SK-N-SH treated with all-trans-retinoic acid at 6 μM for 48 hours (cell line): ENCODE results near the gene ADRA2B.

Experiments used
- ATAC-seq: fragments of 200-7000 bp; cut with Tn5 transposase; 3 replicates; pipeline ENCODE4 v1.9.1; 2020; ENCODE audit warnings: mild to moderate bottlenecking, moderate library complexity
- ARNTL ChIP-seq: fragments of 450-650 bp; formaldehyde crosslinking; IDR thresholded peaks from 2 replicates; pipeline ENCODE4 v1.5.0; 2020; ENCODE audit warnings: low read depth, mild to moderate bottlenecking, moderate library complexity, borderline replicate concordance
- BACH2 ChIP-seq: fragments of 250-450 bp; sonication (Bioruptor Pico); IDR thresholded peaks from 2 replicates; pipeline ENCODE4 v1.9.0; 2021; ENCODE audit warnings: mild to moderate bottlenecking, borderline replicate concordance
- CSDC2 ChIP-seq: fragments of 250-450 bp; sonication (Bioruptor Pico); IDR thresholded peaks from 2 replicates; pipeline ENCODE4 v1.5.0; 2020; ENCODE audit warnings: mild to moderate bottlenecking, moderate library complexity
- ESRRG ChIP-seq: fragments of 250-450 bp; sonication (Bioruptor Pico); IDR thresholded peaks from 2 replicates; pipeline ENCODE4 v1.6.1; 2021; ENCODE audit warnings: mild to moderate bottlenecking
- GLIS3 ChIP-seq: fragments of 250-450 bp; sonication (Bioruptor Pico); IDR thresholded peaks from 2 replicates; pipeline ENCODE4 v1.5.0; 2020; ENCODE audit warnings: mild to moderate bottlenecking, moderate library complexity
- ISL1 ChIP-seq: fragments of 250-450 bp; sonication (Bioruptor Pico); IDR thresholded peaks from 2 replicates; pipeline ENCODE4 v2.1.2; 2022; ENCODE audit warnings: mild to moderate bottlenecking, moderate library complexity
- OSR1 ChIP-seq: fragments of 250-450 bp; sonication (Bioruptor Pico); IDR thresholded peaks from 2 replicates; pipeline ENCODE4 v1.8.0; 2022; ENCODE audit warnings: moderate library complexity, mild to moderate bottlenecking, inconsistent platforms
- POU6F1 ChIP-seq: fragments of 250-450 bp; sonication (Bioruptor Pico); IDR thresholded peaks from 2 replicates; pipeline ENCODE4 v1.8.0; 2021; ENCODE audit warnings: low read depth, mild to moderate bottlenecking, moderate library complexity, borderline replicate concordance
- PPARA ChIP-seq: fragments of 250-450 bp; sonication (Bioruptor Pico); IDR thresholded peaks from 2 replicates; pipeline ENCODE4 v1.5.0; 2020; ENCODE audit warnings: mild to moderate bottlenecking, borderline replicate concordance
- RARB ChIP-seq: fragments of 250-450 bp; sonication (Bioruptor Pico); IDR thresholded peaks from 2 replicates; pipeline ENCODE4 v1.8.0; 2021; ENCODE audit warnings: mild to moderate bottlenecking, moderate library complexity
- ZC3H10 ChIP-seq: fragments of 250-450 bp; sonication (Bioruptor Pico); IDR thresholded peaks from 2 replicates; pipeline ENCODE4 v1.5.1; 2021; ENCODE audit warnings: mild to moderate bottlenecking, moderate library complexity
- ZFP3 ChIP-seq: fragments of 250-450 bp; sonication (Bioruptor Pico); IDR thresholded peaks from 2 replicates; pipeline ENCODE4 v1.5.0; 2020; ENCODE audit warnings: mild to moderate bottlenecking, moderate library complexity
- ZFP30 ChIP-seq: fragments of 450-650 bp; formaldehyde crosslinking; IDR thresholded peaks from 2 replicates; pipeline ENCODE4 v1.5.0; 2022; ENCODE audit warnings: mild to moderate bottlenecking, moderate library complexity
- ZNF70 ChIP-seq: fragments of 450-650 bp; formaldehyde crosslinking; IDR thresholded peaks from 2 replicates; pipeline ENCODE4 v1.5.0; 2020; ENCODE audit warnings: mild to moderate bottlenecking, moderate library complexity
- ZNF8 ChIP-seq: fragments of 450-650 bp; formaldehyde crosslinking; IDR thresholded peaks from 2 replicates; pipeline ENCODE4 v1.5.0; 2020; ENCODE audit warnings: mild to moderate bottlenecking, moderate library complexity
- TF ChIP-seq, protein P1 (sequence below): fragments of 250-450 bp; sonication (Bioruptor Pico); IDR thresholded peaks from 2 replicates; pipeline ENCODE4 v1.8.0; 2020; ENCODE audit warnings: mild to moderate bottlenecking, moderate library complexity, borderline replicate concordance
- TF ChIP-seq, protein P2 (sequence below): fragments of 250-450 bp; sonication (Bioruptor Pico); IDR thresholded peaks from 2 replicates; pipeline ENCODE4 v1.5.1; 2020; ENCODE audit warnings: low read depth, mild to moderate bottlenecking, moderate library complexity

ADRA2B gene

GRCh38 chr2:96083989-96084857 lies 32.1 kb downstream of the ADRA2B start (continued):
- TF ChIP-seq ZNF8 = no peak
- no peak for TF ChIP-seq OSR1 (CRISPR knock-in tag)
- TF ChIP-seq, all 23 proteins: peak for 0

- TF ChIP-seq, protein P1, sequence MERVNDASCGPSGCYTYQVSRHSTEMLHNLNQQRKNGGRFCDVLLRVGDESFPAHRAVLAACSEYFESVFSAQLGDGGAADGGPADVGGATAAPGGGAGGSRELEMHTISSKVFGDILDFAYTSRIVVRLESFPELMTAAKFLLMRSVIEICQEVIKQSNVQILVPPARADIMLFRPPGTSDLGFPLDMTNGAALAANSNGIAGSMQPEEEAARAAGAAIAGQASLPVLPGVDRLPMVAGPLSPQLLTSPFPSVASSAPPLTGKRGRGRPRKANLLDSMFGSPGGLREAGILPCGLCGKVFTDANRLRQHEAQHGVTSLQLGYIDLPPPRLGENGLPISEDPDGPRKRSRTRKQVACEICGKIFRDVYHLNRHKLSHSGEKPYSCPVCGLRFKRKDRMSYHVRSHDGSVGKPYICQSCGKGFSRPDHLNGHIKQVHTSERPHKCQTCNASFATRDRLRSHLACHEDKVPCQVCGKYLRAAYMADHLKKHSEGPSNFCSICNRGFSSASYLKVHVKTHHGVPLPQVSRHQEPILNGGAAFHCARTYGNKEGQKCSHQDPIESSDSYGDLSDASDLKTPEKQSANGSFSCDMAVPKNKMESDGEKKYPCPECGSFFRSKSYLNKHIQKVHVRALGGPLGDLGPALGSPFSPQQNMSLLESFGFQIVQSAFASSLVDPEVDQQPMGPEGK (CRISPR knock-in tag) = no peak
- no peak for TF ChIP-seq ZFP3
- TF ChIP-seq ZFP30 = no peak
- TF ChIP-seq POU6F1 (CRISPR knock-in tag) = no peak
- TF ChIP-seq OSR1 (CRISPR knock-in tag) = no peak
- no peak for TF ChIP-seq ZNF8
- TF ChIP-seq ZNF70 (CRISPR knock-in tag) = no peak
- TF ChIP-seq ARNTL (CRISPR knock-in tag) = no peak
- TF ChIP-seq, all 23 proteins: peak for 0
- ATAC-seq = no peak
These were observed 33.1 kb downstream of the ADRA2B start for GRCh38 chr2:96083064-96083939.

DNA sequence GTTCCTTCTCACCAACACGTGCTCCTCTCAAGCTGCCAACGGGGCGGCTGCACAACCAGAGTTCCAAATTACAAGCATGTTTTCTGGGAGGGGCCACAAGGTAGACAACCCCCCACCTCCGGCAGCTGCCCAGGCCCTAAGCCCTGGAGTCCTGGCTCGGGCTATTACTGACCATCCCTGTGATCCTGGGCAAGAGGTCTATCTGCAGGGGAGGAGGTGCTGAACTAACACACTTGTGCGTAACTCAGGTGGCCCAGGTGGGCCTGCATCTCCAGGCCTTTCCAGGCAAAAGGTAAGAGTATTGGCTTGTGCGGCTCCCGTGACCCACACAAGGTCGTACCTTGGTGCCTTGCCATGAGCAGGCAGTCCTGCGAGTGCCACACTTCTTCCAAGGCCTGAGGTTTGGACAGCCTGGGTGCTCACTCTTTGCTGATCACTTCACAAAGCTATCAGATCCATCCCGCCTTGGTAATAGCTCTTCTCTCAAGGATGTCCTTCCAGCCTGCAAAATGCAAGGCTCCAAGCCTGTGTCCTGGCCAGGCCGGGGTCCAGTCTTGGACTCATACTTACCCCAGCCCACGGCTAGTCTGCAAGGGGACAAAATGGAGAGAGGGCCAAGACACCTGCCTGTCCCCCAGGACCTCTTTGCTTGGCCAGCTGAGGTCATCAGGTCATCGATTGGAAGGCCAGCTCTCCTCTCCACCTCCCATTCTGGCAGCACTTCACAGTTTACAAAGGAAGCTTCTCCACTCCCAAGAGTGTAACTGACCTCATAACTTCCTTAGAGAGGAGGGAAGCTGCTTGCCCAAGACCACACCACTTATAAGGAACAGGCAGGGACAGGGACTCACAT lies 33.9 kb downstream of the ADRA2B start:
- TF ChIP-seq PPARA (no peak), ZFP3 (no peak), BACH2 (CRISPR knock-in tag) (no peak), ESRRG (CRISPR knock-in tag) (no peak), OSR1 (CRISPR knock-in tag) (no peak), ISL1 (CRISPR knock-in tag) (no peak), ZNF8 (no peak), POU6F1 (CRISPR knock-in tag) (no peak), ZNF70 (CRISPR knock-in tag) (no peak), RARB (no peak), ZC3H10 (CRISPR knock-in tag) (no peak), ARNTL (CRISPR knock-in tag) (no peak), CSDC2 (no peak), GLIS3 (no peak)
- TF ChIP-seq, protein P1 (CRISPR knock-in tag) = no peak
- TF ChIP-seq, protein P2, sequence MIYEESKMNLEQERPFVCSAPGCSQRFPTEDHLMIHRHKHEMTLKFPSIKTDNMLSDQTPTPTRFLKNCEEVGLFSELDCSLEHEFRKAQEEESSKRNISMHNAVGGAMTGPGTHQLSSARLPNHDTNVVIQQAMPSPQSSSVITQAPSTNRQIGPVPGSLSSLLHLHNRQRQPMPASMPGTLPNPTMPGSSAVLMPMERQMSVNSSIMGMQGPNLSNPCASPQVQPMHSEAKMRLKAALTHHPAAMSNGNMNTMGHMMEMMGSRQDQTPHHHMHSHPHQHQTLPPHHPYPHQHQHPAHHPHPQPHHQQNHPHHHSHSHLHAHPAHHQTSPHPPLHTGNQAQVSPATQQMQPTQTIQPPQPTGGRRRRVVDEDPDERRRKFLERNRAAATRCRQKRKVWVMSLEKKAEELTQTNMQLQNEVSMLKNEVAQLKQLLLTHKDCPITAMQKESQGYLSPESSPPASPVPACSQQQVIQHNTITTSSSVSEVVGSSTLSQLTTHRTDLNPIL = no peak
- TF ChIP-seq, all 23 proteins: peak for 0
- no peak for ATAC-seq
